Measurements from ENCODE around the gene AIPL1.

DNA sequence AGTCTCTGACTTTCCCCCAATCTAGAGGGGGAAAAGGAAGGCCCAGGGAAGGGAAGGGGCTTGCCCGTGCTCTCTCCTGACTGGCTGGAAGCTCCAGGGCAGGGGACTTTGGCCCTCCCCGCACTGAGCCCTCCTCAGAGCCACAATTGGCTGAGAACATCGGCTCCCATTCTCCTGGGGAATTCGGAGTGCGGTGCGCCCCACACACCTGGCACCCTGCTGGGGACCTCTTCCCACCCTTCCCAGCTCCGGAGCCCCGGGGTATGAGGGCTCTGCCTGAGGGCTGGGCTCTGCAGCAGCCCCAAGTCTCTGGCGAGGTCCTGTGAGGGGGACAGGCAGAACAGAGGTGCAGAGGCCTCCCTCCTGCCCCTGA lies 45.4 kb upstream of the AIPL1 start:
- TF ChIP-seq CTCF (IDR thresholded peaks at IDR 0.05): no peak
- TF ChIP-seq POLR2A (IDR thresholded peaks at IDR 0.05): no peak

Measured in lower leg skin (tissue), 3 donors.